Transverse colon (tissue), 4 donors: Measurements from ENCODE around the gene FCRL6.

Experiments
- CTCF ChIP-seq, 5 experiments: fragments of 200-600 bp in 3 of 5; fragments of 450-650 bp in 2 of 5; sonication (generic) in 3 of 5; IDR thresholded peaks; 1 replicate in 2 of 5; 2 replicates in 3 of 5; pipeline ENCODE4 v1.5.1; 2016 to 2017; ENCODE audit warnings: antibody characterized with exemption in 5 of 5, inconsistent platforms in 3 of 5, mild to moderate bottlenecking in 2 of 5, moderate library complexity in 1 of 5
- POLR2A ChIP-seq: fragments of 450-650 bp; IDR thresholded peaks from one replicate; pipeline ENCODE4 v1.6.1; 2016; ENCODE audit warnings: antibody characterized with exemption, mild to moderate bottlenecking, moderate library complexity
- POLR2AphosphoS5 ChIP-seq, 3 donors: sonication (generic); formaldehyde crosslinking; IDR thresholded peaks; one replicate each; pipeline ENCODE4 v1.6.1; 2016; ENCODE audit warnings: antibody characterized with exemption in 3 of 3

- no peak for TF ChIP-seq CTCF (IDR thresholded peaks at IDR 0.05)
- TF ChIP-seq POLR2A = no peak
- no peak for TF ChIP-seq POLR2AphosphoS5 (IDR thresholded peaks at IDR 0.05)
Measured at GRCh38 chr1:159783724-159784123, 18.4 kb upstream of the FCRL6 start.
